GM23338 (cell line): ENCODE data around the gene NUDT6.

ENCODE experiments used
- CREB1 ChIP-seq: fragments of 250-450 bp; sonication (Bioruptor Pico); IDR thresholded peaks from 2 replicates; pipeline ENCODE4 v1.5.0; 2020; ENCODE audit warnings: low read depth, mild to moderate bottlenecking, moderate library complexity
- EZH2 ChIP-seq: fragments of 200-600 bp; sonication (generic); IDR thresholded peaks from one replicate; pipeline ENCODE4 v1.8.0; 2017; ENCODE audit warnings: antibody characterized with exemption, mild to moderate bottlenecking, low read depth; ENCODE audit not compliant: unreplicated experiment
- EZH2phosphoT487 ChIP-seq: fragments of 200-600 bp; sonication (generic); IDR thresholded peaks from one replicate; pipeline ENCODE4 v1.8.1; 2018; ENCODE audit warnings: antibody characterized with exemption; ENCODE audit not compliant: unreplicated experiment
- JUNB ChIP-seq: IDR thresholded peaks from one replicate; pipeline ENCODE4 v1.6.1; 2016; ENCODE audit warnings: antibody characterized with exemption; ENCODE audit not compliant: unreplicated experiment
- POLR2AphosphoS5 ChIP-seq: IDR thresholded peaks from 2 replicates; pipeline ENCODE4 v1.6.1; 2016; ENCODE audit warnings: antibody characterized with exemption, low read depth
- ZNF331 ChIP-seq: fragments of 250-450 bp; sonication (Bioruptor Pico); IDR thresholded peaks from 2 replicates; pipeline ENCODE4 v1.5.0; 2020; ENCODE audit warnings: low read depth, mild to moderate bottlenecking, moderate library complexity
- ZNF462 ChIP-seq: fragments of 250-450 bp; sonication (Bioruptor Pico); IDR thresholded peaks from 2 replicates; pipeline ENCODE4 v1.5.0; 2020; ENCODE audit warnings: mild to moderate bottlenecking, moderate library complexity
- TF ChIP-seq, protein P1 (sequence below), 2 experiments: fragments of 200-600 bp in 1 of 2; sonication (generic) in 1 of 2; conservative IDR thresholded peaks; 2 replicates each; pipeline versions ENCODE4 v1.5.1 to v1.6.1; 2016 to 2017; ENCODE audit warnings: antibody characterized with exemption in 2 of 2, low read depth in 2 of 2, mild to moderate bottlenecking in 2 of 2, moderate library complexity in 1 of 2
- TF ChIP-seq, protein P2 (sequence below): IDR thresholded peaks from one replicate; pipeline ENCODE4 v1.6.1; 2018; ENCODE audit warnings: antibody characterized with exemption; ENCODE audit not compliant: unreplicated experiment

- no peak for TF ChIP-seq POLR2AphosphoS5
- TF ChIP-seq, protein P1, sequence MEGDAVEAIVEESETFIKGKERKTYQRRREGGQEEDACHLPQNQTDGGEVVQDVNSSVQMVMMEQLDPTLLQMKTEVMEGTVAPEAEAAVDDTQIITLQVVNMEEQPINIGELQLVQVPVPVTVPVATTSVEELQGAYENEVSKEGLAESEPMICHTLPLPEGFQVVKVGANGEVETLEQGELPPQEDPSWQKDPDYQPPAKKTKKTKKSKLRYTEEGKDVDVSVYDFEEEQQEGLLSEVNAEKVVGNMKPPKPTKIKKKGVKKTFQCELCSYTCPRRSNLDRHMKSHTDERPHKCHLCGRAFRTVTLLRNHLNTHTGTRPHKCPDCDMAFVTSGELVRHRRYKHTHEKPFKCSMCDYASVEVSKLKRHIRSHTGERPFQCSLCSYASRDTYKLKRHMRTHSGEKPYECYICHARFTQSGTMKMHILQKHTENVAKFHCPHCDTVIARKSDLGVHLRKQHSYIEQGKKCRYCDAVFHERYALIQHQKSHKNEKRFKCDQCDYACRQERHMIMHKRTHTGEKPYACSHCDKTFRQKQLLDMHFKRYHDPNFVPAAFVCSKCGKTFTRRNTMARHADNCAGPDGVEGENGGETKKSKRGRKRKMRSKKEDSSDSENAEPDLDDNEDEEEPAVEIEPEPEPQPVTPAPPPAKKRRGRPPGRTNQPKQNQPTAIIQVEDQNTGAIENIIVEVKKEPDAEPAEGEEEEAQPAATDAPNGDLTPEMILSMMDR (conservative IDR thresholded peaks at IDR 0.05; ENCODE audit: low read depth in 2 of 2): no peak
- no peak for TF ChIP-seq EZH2
- TF ChIP-seq, protein P2, sequence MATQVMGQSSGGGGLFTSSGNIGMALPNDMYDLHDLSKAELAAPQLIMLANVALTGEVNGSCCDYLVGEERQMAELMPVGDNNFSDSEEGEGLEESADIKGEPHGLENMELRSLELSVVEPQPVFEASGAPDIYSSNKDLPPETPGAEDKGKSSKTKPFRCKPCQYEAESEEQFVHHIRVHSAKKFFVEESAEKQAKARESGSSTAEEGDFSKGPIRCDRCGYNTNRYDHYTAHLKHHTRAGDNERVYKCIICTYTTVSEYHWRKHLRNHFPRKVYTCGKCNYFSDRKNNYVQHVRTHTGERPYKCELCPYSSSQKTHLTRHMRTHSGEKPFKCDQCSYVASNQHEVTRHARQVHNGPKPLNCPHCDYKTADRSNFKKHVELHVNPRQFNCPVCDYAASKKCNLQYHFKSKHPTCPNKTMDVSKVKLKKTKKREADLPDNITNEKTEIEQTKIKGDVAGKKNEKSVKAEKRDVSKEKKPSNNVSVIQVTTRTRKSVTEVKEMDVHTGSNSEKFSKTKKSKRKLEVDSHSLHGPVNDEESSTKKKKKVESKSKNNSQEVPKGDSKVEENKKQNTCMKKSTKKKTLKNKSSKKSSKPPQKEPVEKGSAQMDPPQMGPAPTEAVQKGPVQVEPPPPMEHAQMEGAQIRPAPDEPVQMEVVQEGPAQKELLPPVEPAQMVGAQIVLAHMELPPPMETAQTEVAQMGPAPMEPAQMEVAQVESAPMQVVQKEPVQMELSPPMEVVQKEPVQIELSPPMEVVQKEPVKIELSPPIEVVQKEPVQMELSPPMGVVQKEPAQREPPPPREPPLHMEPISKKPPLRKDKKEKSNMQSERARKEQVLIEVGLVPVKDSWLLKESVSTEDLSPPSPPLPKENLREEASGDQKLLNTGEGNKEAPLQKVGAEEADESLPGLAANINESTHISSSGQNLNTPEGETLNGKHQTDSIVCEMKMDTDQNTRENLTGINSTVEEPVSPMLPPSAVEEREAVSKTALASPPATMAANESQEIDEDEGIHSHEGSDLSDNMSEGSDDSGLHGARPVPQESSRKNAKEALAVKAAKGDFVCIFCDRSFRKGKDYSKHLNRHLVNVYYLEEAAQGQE: no peak
- no peak for TF ChIP-seq ZNF331 (CRISPR knock-in tag)
- TF ChIP-seq ZNF462 (CRISPR knock-in tag): no peak
- no peak for TF ChIP-seq CREB1 (CRISPR knock-in tag)
- TF ChIP-seq JUNB: no peak
- no peak for TF ChIP-seq EZH2phosphoT487
Measured at GRCh38 chr4:122958505-122958904, 36.1 kb upstream of the NUDT6 start.
